HT-29 (cell line): ENCODE measurements around the gene CEP128. TPM values are rescaled to one million over a fixed set of nuclear protein-coding genes. Genes with fewer than 3 reads are reported as not detected.

ENCODE experiments used
- DNase-seq: peaks from one replicate; pipeline ENCODE4 v3.0.0-alpha.2; 2015; ENCODE audit warnings: low spot score
- total RNA-seq: library from RNA; depleted of rRNA; stranded (reverse); fragments of >200 nt; shearing (Covaris generic); gene quantifications from 2 replicates; pipeline ENCODE4 v1.2.3, GENCODE V29; 2014

CEP128 gene
- total RNA-seq, 1 experiment from 2014 or later: 2.6 TPM

- DNase-seq: no peak
Observed at GRCh38 chr14:80902608-80903007, 38.9 kb downstream of the CEP128 start.

- DNase-seq: no peak
Observed at GRCh38 chr14:80901822-80902221, 39.7 kb downstream of the CEP128 start.

DNA sequence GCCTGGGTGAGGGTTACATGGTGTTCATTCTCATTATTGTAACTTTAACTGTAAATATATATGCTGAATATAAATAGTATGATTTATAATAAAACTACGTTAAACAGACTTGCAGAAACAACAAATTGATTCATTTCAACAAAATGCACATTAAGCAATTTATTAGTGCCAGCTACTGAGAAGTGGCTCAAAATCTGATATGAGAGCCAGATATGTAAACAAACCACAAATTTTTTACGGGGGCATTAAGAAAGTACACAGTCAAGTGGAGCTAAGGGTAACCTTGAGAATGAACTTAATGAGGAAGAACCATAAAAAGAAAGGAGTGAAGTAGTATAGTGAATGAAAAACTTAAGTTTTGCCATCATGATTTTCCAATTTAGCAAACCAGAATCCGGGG lies 40.3 kb downstream of the CEP128 start:
- DNase-seq: no peak

DNA sequence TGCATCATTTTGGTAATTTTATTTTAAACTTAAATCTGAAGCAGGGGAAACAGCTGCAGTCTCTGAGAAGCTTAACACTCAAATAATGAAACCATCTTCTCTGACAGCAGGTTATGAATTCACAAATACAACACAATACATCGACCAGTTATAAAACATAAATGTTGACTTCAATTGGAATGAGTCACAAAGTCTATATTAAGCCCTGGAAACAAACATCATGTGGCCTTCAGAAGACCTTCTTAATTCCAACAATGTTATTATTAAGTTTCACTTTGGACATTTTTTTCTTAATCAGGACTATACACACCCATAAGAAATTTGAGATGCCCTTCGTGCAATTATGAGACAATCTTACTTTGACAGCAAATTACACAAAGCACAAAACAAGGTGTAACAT lies 68.9 kb downstream of the CEP128 start:
- DNase-seq: no peak

DNA sequence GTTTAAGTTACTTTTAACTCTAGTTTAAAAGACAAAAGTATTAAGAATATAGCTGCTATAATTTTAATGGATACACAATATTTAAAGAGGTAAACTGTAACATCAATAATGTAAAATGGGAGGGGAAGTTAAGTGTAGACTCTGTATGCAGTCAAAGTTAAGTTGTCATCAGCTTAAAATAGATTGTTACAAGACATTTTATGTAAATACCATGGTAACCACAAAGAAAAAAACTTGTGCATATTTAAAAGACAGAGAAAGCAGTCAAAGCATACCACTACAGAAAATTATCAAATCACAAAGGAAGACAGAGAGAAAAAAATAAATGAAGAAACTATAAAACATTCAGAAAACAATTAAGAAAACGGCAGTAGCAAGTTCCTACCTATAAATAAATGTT lies 73.3 kb downstream of the CEP128 start:
- DNase-seq: no peak

DNA sequence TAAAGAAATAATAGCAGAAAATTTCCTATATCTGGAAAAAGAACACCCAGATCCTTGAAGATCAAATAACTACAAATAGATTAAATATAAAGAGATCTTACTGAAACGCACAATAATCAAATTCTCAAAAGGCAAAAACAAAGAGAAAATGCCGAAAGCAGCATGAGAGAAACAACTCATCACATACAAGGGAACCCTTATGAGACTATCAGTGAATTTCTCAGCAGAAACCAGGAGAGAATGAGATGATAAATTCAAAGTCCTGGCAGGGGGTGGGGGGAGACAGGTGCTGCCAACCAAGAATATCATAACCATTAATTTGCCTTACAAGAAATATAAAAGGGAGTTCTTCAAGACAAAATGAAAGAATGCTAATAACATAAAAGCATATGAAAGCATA lies 73.7 kb downstream of the CEP128 start:
- DNase-seq: no peak

DNA sequence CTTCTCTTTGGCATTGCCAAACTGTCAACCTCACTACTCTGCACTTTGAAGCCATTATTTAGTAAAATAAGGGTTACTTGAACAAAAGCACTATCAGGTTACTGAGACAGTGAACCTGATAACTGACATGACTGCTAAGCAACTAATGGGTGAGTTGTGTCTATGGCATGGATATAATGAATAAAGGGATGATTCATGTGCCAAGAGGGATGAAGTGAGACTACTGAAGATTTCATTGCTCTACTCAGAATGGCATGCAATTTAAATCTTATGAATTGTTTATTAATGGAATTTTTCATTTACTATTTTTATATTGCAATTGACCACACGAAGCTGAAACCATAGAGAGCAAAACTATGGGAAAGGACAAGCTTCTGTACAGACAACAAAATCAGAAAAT lies 74.4 kb downstream of the CEP128 start:
- no peak for DNase-seq

DNA sequence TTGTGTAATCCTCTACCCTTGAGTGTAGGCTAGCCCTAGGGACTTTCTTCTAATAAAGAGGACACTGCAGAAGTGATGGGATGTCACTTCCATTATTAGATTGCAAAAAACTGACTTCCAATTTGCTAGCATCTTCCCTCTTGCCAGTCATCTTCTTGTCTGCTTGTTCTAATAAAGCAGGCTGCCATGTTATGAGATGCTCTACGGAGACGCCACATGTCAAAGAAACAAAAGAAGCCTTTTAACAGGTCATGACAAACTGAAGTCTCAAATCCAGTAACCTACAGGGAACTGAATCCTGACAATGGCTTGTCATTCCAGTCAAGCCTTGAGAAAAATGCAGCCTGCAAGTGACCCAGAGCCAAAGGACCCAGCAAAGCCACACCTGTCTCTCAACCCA lies 76.0 kb downstream of the CEP128 start:
- DNase-seq: no peak

GRCh38 chr14:80862983-80863382 lies 78.6 kb downstream of the CEP128 start:
- DNase-seq: peak; percentile 1

GRCh38 chr14:80862541-80862940 lies 79.0 kb downstream of the CEP128 start:
- DNase-seq: no peak

- peak; percentile 66 for DNase-seq
Observed at GRCh38 chr14:80850197-80850814, 91.2 kb downstream of the CEP128 start.

DNA sequence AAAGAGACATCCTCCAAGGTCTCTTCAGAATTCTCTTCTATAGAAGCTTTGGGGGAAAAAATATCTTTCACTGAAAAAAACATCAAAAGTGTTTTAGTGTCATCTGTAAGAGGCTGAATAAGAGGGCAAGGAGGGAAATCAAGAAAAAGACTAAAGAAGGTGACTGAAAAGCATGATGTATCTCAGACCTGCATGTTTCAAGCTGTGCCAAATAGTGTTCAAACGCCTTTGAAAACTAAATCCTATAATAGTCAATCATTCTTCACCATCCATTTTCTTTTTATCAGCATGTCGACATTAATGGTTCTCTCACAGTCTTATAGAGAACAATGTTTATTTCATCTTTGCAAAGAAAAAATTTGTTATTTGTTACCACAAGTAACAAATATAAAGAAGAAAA lies 94.5 kb downstream of the CEP128 start:
- DNase-seq: no peak

DNA sequence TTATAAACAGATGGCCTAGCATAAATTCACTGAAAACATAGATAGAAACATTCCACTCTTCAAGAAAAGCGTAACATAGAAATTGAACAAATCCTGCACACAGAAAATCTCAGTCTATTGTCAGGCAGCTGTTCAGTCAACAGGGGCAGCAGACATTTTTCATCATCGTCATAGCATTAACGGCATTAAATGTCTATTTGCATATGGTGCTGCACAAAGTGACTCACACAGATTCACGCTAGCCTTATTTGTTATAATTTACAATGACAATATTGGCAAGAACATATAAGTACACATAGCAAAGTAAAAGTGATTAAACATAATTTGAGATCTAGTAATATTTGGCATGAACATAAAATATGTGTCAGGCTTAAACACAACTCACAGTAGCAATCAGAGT lies 95.7 kb downstream of the CEP128 start:
- no peak for DNase-seq

DNA sequence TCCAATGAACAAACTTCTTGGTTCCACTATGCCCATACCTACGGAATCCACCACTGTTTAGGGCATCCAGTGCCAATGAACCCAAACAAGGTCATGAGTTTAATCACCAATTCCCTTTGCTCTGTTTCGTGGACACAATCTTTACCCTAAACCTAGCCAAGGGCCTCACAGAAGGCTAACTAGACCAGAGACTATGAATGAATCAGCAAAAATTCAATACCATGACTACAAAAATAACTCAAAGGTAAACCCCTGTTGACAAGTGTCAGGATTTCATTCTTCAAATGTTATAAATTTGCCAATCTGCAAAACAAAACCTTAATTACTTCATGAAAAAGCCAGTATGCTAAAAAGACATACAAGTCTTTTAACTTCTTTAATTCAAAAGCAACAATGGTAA lies 96.7 kb downstream of the CEP128 start:
- DNase-seq: no peak

GRCh38 chr14:80839743-80840142 lies 101.8 kb downstream of the CEP128 start:
- no peak for DNase-seq

- DNase-seq: no peak
Observed at GRCh38 chr14:80809663-80810062, 131.9 kb downstream of the CEP128 start.

- no peak for DNase-seq
Observed at GRCh38 chr14:80805136-80805535, 136.4 kb downstream of the CEP128 start.

DNA sequence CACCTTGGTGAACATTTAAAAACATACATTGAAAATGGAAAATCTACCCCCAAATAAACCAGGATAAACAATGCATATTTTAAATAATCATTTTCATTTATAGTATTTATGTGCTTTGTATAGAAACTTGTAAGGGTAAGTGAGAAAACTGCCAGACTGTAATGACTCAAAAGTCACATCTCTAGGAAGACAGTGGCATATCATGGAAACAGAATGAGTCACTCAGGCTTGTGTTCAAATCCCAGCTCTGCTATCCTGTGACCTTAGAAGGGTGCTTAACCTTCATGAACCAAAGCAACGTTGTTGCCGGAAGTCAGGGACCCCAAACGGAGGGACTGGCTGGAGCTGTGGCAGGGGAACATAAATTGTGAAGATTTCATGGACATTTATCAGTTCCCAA lies 142.7 kb downstream of the CEP128 start:
- DNase-seq: no peak

- DNase-seq: no peak
Observed at GRCh38 chr14:80798211-80798610, 143.3 kb downstream of the CEP128 start.

GRCh38 chr14:80792771-80793170 lies 148.8 kb downstream of the CEP128 start:
- DNase-seq: no peak

- DNase-seq: no peak
Observed at GRCh38 chr14:80787876-80788275, 153.7 kb downstream of the CEP128 start.

DNA sequence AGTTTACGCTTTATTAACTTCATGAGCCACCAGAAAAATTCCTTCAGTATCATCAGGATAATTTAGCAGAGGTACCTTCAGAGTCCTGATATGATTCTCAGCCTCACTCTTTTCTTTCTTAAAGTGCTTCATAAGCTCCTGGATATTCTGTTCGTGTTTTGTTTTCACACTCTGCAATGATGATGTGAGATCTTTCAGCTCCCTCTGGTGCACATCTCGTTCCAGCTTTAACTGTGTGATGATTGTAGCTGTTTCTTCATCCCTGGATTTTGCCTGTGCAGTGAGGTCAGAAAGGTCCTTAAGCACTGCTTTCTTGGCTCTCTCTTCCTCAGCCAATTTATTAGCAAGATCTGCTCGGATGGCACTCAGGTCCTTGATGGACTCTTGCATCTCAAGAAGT lies 156.7 kb downstream of the CEP128 start:
- no peak for DNase-seq

DNA sequence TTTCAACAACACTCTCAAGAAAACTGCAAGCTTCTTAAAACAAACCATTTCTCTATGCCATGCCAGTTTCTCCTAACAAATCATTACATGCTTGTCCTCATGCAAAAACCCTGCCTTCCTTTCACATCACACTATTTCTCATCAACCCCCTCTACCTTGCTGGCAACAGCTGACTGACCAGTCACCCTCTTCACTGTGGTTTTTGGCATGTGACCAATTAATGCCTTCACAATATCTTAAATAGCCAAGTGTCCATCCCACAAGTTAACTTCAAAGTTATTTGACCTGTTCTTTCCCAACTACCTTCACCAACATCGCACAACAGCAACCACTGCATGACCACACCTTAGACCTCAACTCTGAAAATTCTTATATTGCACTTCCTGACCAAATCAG lies 159.6 kb downstream of the CEP128 start:
- DNase-seq: no peak

DNA sequence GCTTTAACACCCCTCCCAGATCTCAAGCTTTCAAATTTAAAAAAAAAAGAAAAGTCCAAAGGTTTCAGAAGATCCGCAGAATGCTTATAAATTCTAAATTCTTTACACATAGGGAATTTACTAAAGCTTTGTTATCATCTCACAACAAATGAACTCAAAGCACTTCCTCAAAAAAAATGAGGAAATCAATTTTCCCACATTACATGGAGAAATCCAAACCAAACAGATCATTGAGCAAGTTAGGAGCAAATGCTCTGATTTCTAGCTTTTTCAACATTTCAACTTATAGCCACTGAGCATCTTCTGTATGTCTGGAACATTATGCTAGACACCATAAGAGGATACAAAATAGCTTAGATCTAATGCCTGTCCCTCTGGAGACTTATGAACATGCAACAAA lies 161.0 kb downstream of the CEP128 start:
- no peak for DNase-seq
